NT2/D1 (cell line): Measurements from ENCODE around the gene KIF5B.

Experiments
- SUZ12 ChIP-seq: IDR thresholded peaks from 2 replicates; pipeline ENCODE4 v1.6.1; 2011; ENCODE audit not compliant: insufficient read length, insufficient read depth; ENCODE audit errors: extremely low read depth
- YY1 ChIP-seq: IDR thresholded peaks from 2 replicates; pipeline ENCODE4 v1.6.1; 2011; ENCODE audit not compliant: insufficient read length, insufficient read depth
- ZNF274 ChIP-seq: IDR thresholded peaks from 2 replicates; pipeline ENCODE4 v1.6.1; 2011; ENCODE audit warnings: mild to moderate bottlenecking, low read depth, low read length

DNA sequence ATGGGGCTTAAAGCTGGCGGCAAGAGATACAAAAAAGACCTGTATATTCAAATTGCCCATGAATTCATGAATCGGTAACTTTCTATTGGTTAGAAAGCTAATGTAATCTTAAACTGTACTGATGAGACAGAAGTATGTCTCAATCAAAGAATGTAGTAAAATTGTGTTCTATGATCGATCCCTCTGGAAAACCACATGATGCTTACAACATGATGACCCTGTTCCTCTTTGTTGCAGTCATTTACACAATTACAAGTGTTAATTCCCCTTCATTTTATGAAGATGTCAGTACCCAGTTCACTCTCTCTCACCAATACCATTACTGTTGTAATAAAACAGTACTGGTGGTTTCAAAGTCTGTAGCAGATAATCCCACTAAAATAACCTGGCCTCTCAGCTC is 10.1 kb downstream of the KIF5B start:
- TF ChIP-seq YY1: no peak
- TF ChIP-seq SUZ12: no peak
- TF ChIP-seq ZNF274: no peak
